GM04504 (cell line): ENCODE measurements around the gene C22orf15.

ENCODE experiments used
- DNase-seq: peaks from one replicate; pipeline ENCODE4 v3.0.0-alpha.2; 2012; ENCODE audit warnings: low read depth

C22orf15 gene

GRCh38 chr22:23772649-23773473, 10.1 kb downstream of the C22orf15 start, which contains the start of gene MMP11:
TSS of gene MMP11 (plus strand) at chr22:23772849. CDS start at chr22:23772871, 22 bp downstream.
- DNase-seq, result no peak

GRCh38 chr22:23773483-23774113, 10.8 kb downstream of the C22orf15 start:
- DNase-seq, result no peak

DNA sequence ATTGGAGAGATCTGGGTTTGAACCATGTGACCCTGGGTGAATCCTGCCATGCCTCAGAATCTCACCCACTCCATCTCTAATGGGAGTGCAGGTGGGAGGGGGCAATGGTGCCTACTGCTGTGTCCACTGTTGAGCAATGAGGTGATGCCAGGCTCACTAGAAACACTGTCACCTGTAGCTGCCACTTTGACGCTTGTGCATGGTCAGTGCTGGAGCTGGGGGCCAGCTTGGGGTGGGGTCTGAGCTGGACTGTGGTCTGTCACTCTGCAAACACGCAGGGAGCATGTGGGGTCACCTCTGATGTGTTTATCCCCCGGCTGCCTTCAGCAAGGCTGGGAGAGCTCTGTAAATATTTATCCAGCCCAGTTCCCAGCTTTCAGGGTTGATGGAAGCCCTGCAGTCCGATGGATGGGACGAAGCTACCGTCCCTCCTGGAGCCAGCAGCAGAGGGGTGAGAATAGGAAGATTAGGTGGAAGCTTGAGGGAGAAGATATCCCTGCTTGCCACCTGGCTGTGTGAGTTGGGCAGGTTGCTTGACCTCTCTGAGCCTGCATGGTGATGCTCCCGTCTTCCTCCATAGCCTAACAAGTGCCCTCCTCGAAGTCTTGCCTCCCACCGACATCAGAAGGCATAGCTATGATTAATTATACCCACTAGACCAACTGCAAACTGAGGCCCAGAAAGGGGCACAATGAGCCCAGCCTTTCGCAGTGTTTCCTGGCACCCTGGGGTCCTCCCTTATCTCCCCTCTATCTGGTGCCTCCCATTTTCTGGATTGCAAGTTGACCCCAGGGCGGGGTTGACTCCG, 11.5 kb downstream of the C22orf15 start:
- no peak for DNase-seq

- DNase-seq, result no peak
Measured at GRCh38 chr22:23774922-23775436, 12.2 kb downstream of the C22orf15 start.

GRCh38 chr22:23775779-23776375, 13.1 kb downstream of the C22orf15 start:
- DNase-seq, result no peak

DNA sequence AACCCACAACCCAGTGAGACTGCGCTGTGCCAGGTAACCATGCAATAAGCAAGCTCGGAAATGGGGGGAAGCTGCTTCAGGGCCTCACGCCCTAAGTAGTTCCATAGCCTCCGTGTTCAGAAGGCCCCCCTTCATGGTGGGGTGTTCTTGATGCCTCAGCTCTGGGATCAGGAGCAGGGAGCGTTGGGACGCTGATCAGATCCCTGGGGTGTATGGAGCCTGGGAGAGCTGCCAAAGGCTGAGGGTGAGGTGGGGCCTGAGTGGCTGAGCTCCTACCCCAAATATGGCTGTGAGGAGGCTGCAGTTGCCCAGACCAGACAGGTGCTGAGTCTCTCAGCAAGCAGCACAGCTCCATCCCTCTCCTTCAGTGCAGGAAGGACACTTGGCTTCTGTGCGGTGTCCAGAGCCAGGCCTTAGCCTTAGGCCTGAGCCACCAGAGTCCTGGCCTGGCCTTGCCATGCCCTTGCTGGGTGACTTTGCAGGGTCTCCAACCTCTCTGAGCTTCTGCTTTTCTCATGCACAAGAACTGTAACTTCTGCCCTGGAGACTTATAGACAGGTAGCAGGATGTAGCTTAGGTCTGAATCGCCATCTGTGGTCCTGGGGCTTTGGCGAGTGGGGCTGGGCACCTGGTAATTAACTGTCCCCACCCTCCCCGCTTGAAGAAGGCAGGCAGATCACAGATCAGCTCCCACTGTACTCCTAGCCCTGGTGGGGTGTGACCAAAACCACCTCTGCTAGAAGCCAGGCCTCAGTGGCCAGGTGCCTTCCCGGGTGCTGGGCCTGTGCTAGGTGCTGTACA, 15.2 kb downstream of the C22orf15 start:
- DNase-seq, result no peak

DNA sequence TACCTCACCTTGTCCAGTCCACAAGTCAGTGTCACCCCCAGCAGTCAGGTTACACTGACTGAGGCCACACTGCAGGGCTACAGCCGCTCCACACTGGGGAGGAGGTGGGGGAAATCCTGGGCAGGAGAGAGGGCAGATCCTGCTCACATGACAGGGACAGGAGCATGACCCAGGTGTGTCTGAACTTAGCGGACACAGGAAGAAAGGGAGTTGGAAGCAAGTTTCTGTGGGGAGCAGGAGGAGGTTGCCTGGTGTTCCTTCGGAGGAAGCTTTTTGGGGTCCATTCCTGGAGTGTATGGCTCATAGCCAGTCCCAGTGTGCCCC, 15.7 kb downstream of the C22orf15 start:
- DNase-seq, result no peak

DNA sequence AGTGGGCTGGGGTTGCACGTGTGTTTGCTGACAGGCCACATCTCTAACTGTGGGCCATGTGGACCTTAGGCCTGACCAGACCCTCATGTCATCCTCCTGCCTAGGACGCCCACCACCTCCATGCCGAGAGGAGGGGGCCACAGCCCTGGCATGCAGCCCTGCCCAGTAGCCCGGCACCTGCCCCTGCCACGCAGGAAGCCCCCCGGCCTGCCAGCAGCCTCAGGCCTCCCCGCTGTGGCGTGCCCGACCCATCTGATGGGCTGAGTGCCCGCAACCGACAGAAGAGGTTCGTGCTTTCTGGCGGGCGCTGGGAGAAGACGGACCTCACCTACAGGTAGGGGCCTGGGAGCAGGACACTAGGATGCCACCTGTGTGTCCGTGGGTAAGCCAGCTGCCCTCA, 16.3 kb downstream of the C22orf15 start:
- no peak for DNase-seq

DNA sequence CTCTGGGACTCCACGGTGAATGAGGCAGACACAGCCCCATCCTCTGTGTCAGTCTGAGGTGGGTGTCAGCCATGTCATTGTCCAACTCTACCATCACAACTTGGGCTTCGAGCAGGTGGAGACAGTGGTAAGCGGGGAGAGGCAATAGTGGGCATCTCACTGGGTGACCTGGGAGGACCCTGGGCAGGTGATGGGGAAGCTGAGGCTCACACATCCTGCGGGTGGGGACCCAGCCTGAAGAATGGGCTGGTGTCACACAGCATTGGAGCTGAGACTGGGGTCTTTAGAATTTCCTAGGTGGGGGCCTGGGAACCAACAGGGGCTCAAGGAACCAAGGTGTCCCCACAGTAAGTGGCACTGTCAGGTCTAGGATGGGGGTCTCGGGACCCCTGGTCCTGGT, 16.9 kb downstream of the C22orf15 start:
- no peak for DNase-seq

DNA sequence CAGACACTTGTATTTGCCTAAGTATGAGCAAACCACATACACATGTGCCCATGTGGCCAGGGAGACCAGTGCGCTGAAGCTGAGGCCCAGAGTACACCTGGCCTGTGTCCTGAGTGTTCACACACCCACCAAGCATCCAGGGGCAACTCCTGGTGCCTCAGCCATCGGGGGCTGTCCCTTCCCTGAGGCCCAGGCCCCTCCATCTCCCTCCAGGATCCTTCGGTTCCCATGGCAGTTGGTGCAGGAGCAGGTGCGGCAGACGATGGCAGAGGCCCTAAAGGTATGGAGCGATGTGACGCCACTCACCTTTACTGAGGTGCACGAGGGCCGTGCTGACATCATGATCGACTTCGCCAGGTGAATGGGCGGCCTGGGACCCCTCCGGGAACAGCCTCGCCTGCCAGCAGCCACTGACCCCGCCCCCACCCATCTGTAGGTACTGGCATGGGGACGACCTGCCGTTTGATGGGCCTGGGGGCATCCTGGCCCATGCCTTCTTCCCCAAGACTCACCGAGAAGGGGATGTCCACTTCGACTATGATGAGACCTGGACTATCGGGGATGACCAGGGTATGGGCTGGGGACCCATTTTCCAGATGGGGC, 17.5 kb downstream of the C22orf15 start:
- no peak for DNase-seq

- no peak for DNase-seq
Measured at GRCh38 chr22:23781065-23781464, 18.3 kb downstream of the C22orf15 start.

- DNase-seq, result peak; percentile 74
Measured at GRCh38 chr22:23781511-23782183, 18.9 kb downstream of the C22orf15 start.

DNA sequence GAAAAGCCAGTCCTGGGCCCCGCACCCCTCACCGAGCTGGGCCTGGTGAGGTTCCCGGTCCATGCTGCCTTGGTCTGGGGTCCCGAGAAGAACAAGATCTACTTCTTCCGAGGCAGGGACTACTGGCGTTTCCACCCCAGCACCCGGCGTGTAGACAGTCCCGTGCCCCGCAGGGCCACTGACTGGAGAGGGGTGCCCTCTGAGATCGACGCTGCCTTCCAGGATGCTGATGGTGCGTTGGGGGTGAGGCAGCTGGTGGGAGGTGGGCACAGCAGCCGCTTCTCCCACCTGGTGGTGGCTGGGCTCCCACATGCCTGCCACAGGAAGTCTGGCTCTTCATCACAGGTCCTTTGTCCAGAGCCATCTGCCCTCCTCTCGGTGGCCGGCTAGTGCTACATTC, 19.5 kb downstream of the C22orf15 start:
- DNase-seq, result no peak

DNA sequence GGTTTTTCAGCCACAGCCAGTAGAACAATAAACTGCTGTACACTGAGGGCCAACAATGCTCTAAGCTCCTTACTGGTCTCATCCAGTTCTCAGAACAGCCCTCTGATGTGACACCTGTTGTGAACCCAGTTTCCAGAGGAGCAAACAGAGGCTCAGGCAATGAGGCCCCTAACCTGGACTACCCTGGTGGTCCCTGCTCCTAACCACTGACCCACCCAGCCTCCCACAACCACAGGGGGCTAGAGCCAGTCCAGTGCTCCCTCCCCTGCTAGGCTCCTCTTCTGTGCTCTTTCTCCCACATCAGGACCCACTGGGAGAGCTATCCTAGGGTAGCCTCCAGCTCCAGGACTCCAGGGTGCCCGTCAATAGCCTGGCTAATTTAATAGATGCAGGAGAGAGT, 19.9 kb downstream of the C22orf15 start:
- DNase-seq, result no peak

DNA sequence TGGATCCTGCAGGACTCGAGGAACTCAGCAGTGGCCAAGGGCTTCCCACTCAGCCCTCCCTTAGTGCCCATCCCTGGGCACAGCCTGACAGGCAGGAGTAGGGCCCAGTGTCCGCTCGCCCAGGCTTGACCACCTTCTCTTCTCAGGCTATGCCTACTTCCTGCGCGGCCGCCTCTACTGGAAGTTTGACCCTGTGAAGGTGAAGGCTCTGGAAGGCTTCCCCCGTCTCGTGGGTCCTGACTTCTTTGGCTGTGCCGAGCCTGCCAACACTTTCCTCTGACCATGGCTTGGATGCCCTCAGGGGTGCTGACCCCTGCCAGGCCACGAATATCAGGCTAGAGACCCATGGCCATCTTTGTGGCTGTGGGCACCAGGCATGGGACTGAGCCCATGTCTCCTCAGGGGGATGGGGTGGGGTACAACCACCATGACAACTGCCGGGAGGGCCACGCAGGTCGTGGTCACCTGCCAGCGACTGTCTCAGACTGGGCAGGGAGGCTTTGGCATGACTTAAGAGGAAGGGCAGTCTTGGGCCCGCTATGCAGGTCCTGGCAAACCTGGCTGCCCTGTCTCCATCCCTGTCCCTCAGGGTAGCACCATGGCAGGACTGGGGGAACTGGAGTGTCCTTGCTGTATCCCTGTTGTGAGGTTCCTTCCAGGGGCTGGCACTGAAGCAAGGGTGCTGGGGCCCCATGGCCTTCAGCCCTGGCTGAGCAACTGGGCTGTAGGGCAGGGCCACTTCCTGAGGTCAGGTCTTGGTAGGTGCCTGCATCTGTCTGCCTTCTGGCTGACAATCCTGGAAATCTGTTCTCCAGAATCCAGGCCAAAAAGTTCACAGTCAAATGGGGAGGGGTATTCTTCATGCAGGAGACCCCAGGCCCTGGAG, 20.7 kb downstream of the C22orf15 start:
- no peak for DNase-seq

GRCh38 chr22:23784215-23784732, 21.5 kb downstream of the C22orf15 start:
- no peak for DNase-seq

DNA sequence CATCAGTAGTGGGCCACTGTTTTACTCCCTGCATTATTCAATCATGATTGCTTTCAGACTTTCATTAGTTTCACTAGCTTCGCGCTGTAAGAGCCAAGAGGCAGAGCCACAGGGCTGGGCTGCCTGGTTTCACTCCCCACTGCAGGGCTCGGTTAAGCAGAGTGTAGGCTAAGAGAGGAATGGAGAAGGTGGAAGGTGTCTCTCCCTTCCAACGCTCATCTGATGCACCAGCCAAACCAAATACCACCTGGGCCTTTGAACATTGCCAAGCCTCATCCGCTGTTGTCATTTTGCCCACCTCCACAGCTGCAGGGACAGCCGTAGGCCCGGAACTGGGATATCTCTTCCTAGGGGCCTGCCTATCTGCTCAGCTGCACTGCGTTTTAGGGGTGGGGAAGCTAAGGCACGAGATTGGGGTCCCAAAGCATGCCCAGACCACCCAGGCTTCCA, 23.5 kb downstream of the C22orf15 start:
- DNase-seq, result no peak

GRCh38 chr22:23786752-23787599, 24.2 kb downstream of the C22orf15 start, which contains the start of gene SMARCB1:
TSS of gene SMARCB1 (plus strand) at chr22:23786966. CDS start at chr22:23787170, 204 bp downstream.
- peak; percentile 84 for DNase-seq
